HG03045 (cell line): Measurements from ENCODE around the gene PCDHA11.
"Not testable (repeated sequence)": the region's sequence is repeated elsewhere in the genome, so short reads cannot be mapped to it uniquely, and the experiment has no call there.

Experiments
- ATAC-seq: cut with Tn5 transposase; IDR thresholded peaks from one replicate; pipeline ENCODE4 v1.9.1; 2021; ENCODE audit warnings: mild to moderate bottlenecking, moderate library complexity; ENCODE audit not compliant: unreplicated experiment

Gene PCDHA11, protein sequence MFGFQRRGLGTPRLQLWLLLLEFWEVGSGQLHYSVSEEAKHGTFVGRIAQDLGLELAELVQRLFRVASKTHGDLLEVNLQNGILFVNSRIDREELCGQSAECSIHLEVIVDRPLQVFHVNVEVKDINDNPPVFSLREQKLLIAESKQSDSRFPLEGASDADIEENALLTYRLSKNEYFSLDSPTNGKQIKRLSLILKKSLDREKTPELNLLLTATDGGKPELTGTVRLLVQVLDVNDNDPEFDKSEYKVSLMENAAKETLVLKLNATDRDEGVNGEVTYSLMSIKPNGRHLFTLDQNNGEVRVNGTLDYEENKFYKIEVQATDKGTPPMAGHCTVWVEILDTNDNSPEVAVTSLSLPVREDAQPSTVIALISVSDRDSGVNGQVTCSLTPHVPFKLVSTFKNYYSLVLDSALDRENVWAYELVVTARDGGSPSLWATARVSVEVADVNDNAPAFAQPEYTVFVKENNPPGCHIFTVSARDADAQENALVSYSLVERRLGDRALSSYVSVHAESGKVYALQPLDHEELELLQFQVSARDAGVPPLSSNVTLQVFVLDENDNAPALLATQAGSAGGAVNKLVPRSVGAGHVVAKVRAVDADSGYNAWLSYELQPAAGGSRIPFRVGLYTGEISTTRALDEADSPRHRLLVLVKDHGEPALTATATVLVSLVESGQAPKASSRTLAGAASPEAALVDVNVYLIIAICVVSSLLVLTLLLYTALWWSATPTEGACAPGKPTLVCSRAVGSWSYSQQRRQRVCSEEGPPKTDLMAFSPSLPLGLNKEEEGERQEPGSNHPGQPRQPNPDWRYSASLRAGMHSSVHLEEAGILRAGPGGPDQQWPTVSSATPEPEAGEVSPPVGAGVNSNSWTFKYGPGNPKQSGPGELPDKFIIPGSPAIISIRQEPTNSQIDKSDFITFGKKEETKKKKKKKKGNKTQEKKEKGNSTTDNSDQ

DNA sequence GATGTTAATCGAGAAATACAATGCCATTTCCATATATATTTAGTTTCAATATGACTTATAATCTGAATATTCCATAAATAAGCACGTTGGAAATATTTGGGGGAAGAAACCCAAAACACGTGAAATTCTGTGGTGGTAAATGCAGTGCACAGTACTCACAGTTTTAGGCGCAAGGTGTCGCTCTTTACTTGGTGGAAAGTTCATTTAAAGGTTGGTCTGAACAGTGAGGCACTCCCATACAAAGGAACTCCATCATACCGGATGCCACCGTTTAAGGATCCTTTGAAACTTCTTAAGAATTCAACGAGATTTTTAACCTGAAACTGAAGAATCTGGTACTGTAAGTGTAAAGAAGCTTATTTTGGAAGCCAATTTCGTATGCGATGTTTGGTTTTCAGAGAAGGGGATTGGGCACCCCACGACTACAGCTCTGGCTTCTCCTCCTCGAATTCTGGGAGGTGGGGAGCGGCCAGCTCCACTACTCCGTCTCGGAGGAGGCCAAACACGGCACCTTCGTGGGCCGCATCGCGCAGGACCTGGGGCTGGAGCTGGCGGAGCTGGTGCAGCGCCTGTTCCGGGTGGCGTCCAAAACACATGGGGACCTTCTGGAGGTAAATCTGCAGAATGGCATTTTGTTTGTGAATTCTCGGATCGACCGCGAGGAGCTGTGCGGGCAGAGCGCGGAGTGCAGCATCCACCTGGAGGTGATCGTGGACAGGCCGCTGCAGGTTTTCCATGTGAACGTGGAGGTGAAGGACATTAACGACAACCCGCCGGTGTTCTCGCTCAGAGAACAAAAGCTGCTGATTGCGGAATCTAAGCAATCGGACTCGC lies at the start of gene PCDHA11:
PCDHA11 (plus strand) TSS at position 237 of the 834 bp plus-strand sequence; CDS start at position 384, 147 bp downstream.
- ATAC-seq: no peak

DNA sequence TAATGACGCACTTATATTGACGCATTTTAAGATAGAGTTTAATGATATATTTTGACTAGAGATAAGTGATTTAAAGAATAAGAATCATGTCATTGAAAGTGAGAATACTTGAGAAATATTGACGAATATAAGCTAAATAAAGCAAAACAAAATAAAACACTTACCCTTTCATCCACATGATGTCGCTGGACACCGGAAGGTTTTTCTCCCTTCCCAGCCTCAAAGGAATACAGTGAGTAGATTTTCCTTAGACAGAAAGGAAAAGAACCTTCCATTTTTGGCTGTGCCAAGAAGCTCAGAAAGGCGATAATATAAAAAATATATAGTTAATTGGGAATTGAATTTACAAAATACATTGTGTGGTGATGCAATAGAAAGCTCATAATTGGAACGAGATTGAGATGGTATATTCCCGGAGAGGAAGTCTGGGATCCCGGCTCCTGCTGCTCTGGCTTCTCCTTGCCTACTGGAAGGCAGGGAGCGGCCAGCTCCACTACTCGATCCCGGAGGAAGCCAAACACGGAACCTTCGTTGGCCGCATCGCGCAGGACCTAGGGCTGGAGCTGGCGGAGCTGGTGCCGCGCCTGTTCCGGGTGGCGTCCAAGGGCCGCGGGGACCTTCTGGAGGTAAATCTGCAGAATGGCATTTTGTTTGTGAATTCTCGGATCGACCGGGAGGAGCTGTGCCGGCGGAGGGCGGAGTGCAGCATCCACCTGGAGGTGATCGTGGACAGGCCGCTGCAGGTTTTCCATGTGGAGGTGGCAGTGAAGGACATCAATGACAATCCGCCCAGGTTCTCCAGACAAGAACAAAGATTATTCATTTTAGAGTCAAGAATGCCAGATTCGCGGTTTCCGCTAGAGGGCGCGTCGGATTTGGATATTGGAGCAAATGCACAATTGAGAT lies 47.1 kb upstream of the PCDHA11 start, which contains the start of gene PCDHA5:
PCDHA5 (plus strand) TSS at position 239 of the 906 bp plus-strand sequence.
- ATAC-seq: no peak

DNA sequence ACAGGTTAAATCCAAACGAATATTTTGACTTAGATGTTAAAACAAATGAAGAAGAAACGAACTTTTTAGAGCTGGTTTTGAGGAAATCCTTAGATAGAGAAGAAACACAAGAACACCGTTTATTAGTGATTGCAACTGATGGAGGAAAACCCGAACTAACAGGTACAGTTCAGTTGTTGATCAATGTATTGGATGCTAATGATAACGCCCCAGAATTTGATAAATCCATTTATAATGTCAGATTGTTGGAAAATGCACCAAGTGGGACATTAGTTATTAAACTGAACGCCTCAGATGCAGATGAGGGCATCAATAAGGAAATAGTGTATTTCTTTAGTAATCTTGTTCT lies 46.5 kb upstream of the PCDHA11 start:
- ATAC-seq: no peak

DNA sequence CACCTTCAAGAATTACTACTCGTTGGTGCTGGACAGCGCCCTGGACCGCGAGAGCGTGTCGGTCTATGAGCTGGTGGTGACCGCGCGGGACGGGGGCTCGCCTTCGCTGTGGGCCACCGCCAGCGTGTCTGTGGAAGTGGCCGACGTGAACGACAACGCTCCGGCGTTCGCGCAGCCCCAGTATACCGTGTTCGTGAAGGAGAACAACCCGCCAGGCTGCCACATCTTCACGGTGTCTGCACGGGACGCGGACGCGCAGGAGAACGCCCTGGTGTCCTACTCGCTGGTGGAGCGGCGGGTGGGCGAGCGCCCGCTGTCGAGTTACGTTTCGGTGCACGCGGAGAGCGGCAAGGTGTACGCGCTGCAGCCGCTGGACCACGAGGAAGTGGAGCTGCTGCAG lies 45.8 kb upstream of the PCDHA11 start:
- not testable (repeated sequence) for ATAC-seq

DNA sequence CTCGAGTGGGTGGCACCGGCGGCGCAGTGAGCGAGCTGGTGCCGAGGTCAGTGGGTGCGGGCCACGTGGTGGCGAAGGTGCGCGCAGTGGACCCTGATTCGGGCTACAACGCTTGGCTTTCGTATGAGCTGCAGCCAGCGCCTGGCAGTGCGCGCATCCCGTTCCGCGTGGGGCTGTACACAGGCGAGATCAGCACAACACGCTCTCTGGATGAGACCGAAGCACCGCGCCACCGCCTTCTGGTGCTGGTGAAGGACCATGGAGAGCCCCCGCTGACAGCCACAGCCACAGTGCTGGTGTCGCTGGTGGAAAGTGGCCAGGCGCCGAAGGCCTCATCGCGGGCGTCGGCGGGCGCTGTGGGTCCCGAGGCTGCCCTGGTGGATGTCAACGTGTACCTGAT lies 45.3 kb upstream of the PCDHA11 start:
- ATAC-seq: no peak

DNA sequence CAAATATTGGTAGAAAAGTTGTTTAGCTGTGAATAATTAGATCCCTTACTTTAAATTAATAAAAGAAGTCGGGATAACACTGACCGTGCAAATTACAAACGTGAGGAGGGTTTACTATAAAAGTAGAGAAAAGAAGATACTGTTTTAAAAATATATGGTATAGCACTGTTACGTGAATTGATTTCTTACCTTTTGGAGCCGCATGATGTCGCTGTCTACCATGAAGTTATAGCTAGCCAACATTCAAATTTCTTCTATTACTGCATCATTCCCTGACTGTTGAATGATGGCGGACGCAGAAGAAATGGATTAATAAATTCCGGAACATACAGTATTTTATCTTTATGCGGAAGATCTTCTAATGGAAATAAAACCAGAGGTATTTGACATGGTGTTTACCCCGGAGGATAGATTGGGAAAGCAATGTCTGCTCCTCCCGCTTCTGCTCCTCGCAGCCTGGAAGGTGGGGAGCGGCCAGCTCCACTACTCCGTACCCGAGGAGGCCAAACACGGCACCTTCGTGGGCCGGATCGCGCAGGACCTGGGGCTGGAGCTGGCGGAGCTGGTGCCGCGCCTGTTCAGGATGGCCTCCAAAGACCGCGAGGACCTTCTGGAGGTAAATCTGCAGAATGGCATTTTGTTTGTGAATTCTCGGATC lies 40.9 kb upstream of the PCDHA11 start, which contains the start of gene PCDHA6:
PCDHA6 (plus strand) TSS at position 257 of the 658 bp plus-strand sequence; CDS start at position 389, 132 bp downstream.
- ATAC-seq: no peak

DNA sequence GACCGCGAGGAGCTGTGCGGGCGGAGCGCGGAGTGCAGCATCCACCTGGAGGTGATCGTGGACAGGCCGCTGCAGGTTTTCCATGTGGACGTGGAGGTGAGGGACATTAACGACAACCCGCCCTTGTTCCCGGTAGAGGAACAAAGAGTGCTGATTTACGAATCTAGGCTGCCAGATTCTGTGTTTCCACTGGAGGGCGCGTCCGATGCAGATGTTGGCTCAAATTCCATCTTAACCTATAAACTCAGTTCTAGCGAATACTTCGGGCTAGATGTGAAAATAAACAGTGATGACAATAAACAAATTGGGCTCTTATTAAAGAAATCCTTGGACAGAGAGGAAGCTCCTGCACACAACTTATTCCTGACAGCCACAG lies 40.4 kb upstream of the PCDHA11 start:
- ATAC-seq: no peak

DNA sequence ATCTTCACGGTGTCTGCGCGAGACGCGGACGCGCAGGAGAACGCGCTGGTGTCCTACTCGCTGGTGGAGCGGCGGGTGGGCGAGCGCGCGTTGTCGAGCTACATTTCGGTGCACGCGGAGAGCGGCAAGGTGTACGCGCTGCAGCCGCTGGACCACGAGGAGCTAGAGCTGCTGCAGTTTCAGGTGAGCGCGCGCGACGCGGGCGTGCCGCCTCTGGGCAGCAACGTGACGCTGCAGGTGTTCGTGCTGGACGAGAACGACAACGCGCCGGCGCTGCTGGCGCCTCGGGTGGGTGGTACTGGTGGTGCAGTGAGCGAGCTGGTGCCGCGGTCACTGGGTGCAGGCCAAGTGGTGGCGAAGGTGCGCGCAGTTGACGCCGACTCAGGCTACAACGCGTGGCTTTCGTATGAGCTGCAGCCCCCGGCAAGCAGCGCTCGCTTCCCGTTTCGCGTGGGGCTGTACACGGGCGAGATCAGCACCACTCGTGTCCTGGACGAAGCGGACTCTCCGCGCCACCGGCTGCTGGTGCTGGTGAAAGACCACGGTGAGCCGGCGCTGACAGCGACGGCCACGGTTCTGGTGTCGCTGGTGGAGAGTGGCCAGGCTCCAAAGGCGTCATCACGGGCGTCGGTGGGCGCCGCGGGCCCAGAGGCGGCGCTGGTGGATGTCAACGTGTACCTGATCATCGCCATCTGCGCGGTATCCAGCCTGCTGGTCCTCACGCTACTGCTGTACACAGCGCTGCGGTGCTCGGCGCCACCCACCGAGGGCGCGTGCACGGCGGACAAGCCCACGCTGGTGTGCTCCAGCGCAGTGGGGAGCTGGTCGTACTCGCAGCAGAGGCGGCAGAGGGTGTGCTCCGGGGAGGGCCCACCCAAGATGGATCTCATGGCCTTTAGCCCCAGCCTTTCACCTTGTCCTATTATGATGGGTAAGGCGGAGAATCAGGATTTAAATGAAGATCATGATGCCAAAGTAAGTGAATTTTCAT lies 39.0 kb upstream of the PCDHA11 start:
- not testable (repeated sequence) for ATAC-seq

DNA sequence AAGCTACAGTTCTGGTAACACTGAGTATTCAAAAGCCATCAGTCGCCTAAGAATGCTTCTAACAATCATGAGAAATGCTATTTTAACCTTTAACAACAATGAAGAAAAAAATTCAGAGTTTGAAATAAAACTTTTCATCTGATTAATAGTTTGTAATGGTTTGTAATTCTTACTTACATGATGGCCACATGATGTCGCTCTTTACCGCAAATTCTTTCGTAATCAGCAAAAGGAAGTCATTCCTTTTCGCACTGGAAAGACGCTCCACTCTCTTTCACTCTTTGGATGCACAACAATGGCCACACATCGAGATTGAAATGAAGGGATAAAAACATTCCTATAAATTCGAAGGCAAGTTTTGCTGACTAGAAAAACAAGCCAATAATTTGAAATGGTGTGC lies 34.8 kb upstream of the PCDHA11 start, which contains the start of gene PCDHA7:
PCDHA7 (plus strand) TSS at position 277 of the 400 bp plus-strand sequence; CDS start at position 392, 115 bp downstream.
- ATAC-seq: no peak

DNA sequence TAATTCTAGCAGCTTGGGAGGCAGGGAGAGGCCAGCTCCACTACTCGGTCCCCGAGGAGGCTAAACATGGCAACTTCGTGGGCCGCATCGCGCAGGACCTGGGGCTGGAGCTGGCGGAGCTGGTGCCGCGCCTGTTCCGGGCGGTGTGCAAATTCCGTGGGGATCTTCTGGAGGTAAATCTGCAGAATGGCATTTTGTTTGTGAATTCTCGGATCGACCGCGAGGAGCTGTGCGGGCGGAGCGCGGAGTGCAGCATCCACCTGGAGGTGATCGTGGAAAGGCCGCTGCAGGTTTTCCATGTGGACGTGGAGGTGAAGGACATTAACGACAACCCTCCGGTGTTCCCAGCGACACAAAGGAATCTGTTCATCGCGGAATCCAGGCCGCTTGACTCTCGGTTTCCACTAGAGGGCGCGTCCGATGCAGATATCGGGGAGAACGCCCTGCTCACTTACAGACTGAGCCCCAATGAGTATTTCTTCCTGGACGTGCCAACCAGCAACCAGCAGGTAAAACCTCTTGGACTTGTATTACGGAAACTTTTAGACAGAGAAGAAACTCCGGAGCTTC lies 34.2 kb upstream of the PCDHA11 start:
- not testable (repeated sequence) for ATAC-seq

DNA sequence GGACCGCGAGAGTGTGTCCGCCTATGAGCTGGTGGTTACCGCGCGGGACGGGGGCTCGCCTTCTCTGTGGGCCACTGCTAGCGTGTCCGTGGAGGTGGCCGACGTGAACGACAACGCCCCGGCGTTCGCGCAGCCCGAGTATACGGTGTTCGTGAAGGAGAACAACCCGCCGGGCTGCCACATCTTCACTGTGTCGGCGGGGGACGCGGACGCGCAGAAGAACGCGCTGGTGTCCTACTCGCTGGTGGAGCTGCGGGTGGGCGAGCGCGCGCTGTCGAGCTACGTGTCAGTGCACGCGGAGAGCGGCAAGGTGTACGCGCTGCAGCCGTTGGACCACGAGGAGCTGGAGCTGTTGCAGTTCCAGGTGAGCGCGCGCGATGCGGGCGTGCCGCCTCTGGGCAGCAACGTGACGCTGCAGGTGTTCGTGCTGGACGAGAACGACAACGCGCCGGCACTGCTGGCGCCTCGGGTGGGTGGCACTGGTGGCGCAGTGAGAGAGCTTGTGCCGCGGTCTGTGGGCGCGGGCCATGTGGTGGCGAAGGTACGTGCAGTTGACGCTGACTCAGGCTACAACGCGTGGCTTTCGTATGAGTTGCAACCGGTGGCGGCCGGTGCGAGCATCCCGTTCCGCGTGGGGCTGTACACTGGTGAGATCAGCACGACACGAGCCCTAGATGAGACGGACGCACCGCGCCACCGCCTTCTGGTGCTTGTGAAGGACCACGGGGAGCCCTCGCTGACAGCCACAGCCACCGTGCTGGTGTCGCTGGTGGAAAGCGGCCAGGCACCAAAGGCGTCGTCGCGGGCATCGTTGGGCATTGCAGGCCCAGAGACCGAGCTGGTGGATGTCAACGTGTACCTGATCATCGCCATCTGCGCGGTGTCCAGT lies 32.9 kb upstream of the PCDHA11 start:
- ATAC-seq: no peak

DNA sequence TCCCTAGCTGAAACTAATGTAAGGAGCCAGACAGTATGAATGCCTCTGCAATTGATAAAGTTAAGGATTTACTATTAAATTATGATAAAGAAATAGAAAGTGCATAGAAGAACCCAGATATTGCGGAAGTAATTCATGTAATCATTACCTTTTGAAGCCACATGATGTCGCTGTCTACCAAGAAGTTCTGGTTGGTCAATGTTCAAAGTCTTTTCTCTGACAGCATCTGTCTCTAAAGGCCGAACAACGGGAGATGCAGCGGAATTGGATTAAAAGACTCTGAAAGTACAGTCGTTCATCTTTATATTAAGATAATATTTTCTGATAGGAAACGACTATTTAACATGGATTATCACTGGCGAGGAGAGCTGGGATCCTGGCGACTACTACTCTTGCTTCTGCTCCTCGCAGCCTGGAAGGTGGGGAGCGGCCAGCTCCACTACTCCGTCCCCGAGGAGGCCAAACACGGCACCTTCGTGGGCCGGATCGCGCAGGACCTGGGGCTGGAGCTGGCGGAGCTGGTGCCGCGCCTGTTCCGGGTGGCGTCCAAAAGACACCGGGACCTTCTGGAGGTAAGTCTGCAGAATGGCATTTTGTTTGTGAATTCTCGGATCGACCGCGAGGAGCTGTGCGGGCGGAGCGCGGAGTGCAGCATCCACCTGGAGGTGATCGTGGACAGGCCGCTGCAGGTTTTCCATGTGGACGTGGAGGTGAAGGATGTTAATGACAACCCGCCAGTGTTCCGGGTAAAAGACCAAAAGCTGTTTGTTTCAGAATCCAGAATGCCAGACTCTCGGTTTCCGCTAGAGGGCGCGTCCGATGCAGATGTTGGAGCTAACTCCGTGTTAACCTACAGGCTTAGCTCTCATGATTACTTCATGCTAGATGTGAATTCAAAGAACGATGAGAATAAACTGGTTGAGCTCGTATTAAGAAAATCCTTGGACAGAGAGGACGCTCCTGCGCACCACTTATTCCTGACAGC lies 27.5 kb upstream of the PCDHA11 start, which contains the start of gene PCDHA8:
PCDHA8 (plus strand) TSS at position 210 of the 985 bp plus-strand sequence; CDS start at position 345, 135 bp downstream.
- no peak for ATAC-seq

DNA sequence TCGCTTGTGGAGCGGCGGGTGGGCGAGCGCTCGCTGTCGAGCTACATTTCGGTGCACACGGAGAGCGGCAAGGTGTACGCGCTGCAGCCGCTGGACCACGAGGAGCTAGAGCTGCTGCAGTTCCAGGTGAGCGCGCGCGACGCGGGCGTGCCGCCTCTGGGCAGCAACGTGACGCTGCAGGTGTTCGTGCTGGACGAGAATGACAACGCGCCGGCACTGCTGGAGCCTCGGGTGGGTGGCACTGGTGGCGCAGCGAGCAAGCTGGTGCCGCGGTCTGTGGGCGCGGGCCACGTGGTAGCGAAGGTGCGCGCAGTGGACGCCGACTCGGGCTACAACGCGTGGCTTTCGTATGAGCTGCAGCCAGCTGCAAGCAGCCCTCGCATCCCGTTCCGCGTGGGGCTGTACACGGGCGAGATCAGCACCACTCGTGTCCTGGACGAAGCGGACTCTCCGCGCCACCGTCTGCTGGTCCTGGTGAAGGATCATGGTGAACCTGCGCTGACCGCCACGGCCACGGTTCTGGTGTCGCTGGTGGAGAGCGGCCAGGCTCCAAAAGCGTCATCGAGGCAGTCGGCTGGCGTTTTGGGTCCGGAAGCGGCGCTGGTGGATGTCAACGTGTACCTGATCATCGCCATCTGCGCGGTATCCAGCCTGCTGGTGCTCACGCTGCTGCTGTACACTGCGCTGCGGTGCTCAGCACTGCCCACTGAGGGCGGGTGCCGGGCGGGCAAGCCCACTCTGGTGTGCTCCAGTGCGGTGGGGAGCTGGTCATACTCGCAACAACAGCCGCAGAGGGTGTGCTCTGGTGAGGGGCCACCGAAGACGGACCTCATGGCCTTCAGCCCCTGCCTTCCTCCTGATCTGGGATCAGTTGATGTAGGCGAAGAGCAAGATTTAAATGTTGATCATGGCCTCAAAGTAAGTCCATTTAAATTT lies 25.7 kb upstream of the PCDHA11 start:
- no peak for ATAC-seq
